HEK293 (cell line): ENCODE data around the gene TBC1D13.

Experiments used
- BCL11A ChIP-seq: fragments of 450-650 bp; formaldehyde crosslinking; IDR thresholded peaks from 2 replicates; pipeline ENCODE4 v1.5.1; 2016; ENCODE audit warnings: low read depth, missing biosample characterization, missing genetic modification characterization
- GLIS2 ChIP-seq: fragments of 450-650 bp; formaldehyde crosslinking; IDR thresholded peaks from 2 replicates; pipeline ENCODE4 v1.5.1; 2016; ENCODE audit warnings: missing biosample characterization, missing genetic modification characterization
- IKZF3 ChIP-seq: fragments of 450-650 bp; IDR thresholded peaks from 2 replicates; pipeline ENCODE4 v1.5.0; 2018; ENCODE audit warnings: missing biosample characterization, mild to moderate bottlenecking, missing genetic modification characterization, moderate library complexity
- KLF8 ChIP-seq: fragments of 450-650 bp; formaldehyde crosslinking; IDR thresholded peaks from 2 replicates; pipeline ENCODE4 v1.5.1; 2016; ENCODE audit warnings: missing biosample characterization, missing genetic modification characterization
- REPIN1 ChIP-seq: fragments of 450-650 bp; formaldehyde crosslinking; IDR thresholded peaks from 2 replicates; pipeline ENCODE4 v1.5.1; 2017; ENCODE audit warnings: missing biosample characterization, missing genetic modification characterization, low read depth
- REST ChIP-seq: fragments of 450-650 bp; formaldehyde crosslinking; IDR thresholded peaks from 2 replicates; pipeline ENCODE4 v1.5.1; 2016; ENCODE audit warnings: missing biosample characterization, missing genetic modification characterization
- SCRT1 ChIP-seq: fragments of 450-650 bp; formaldehyde crosslinking; IDR thresholded peaks from 2 replicates; pipeline ENCODE4 v1.5.1; 2016; ENCODE audit warnings: missing biosample characterization, missing genetic modification characterization, borderline replicate concordance
- SCRT2 ChIP-seq: fragments of 450-650 bp; formaldehyde crosslinking; IDR thresholded peaks from 2 replicates; pipeline ENCODE4 v1.5.1; 2016; ENCODE audit warnings: missing biosample characterization, missing genetic modification characterization
- TSHZ1 ChIP-seq: fragments of 450-650 bp; formaldehyde crosslinking; IDR thresholded peaks from 2 replicates; pipeline ENCODE4 v1.5.1; 2016; ENCODE audit warnings: missing biosample characterization, missing genetic modification characterization, borderline replicate concordance
- WT1 ChIP-seq: fragments of 450-650 bp; formaldehyde crosslinking; IDR thresholded peaks from 2 replicates; pipeline ENCODE4 v1.5.1; 2016; ENCODE audit warnings: missing biosample characterization, missing genetic modification characterization
- ZBTB20 ChIP-seq: fragments of 450-650 bp; formaldehyde crosslinking; IDR thresholded peaks from 2 replicates; pipeline ENCODE4 v1.5.1; 2016; ENCODE audit warnings: missing biosample characterization, missing genetic modification characterization
- ZBTB26 ChIP-seq: fragments of 450-650 bp; formaldehyde crosslinking; optimal IDR thresholded peaks from 2 replicates; pipeline ENCODE3; 2016; ENCODE audit warnings: missing biosample characterization, mild to moderate bottlenecking, missing genetic modification characterization
- ZBTB8A ChIP-seq: fragments of 450-650 bp; formaldehyde crosslinking; IDR thresholded peaks from 2 replicates; pipeline ENCODE4 v1.5.1; 2016; ENCODE audit warnings: missing biosample characterization, missing genetic modification characterization
- ZNF16 ChIP-seq: fragments of 450-650 bp; formaldehyde crosslinking; IDR thresholded peaks from 2 replicates; pipeline ENCODE4 v1.5.1; 2016; ENCODE audit warnings: low read depth, missing biosample characterization, missing genetic modification characterization
- ZNF19 ChIP-seq: fragments of 450-650 bp; formaldehyde crosslinking; IDR thresholded peaks from 2 replicates; pipeline ENCODE4; 2016; ENCODE audit warnings: missing biosample characterization, missing genetic modification characterization, low read depth
- ZNF24 ChIP-seq: fragments of 450-650 bp; formaldehyde crosslinking; IDR thresholded peaks from 2 replicates; pipeline ENCODE4 v1.5.1; 2016; ENCODE audit warnings: missing biosample characterization, missing genetic modification characterization
- ZNF362 ChIP-seq: fragments of 450-650 bp; formaldehyde crosslinking; IDR thresholded peaks from 2 replicates; pipeline ENCODE4 v1.5.1; 2016; ENCODE audit warnings: missing biosample characterization, missing genetic modification characterization
- ZNF394 ChIP-seq: fragments of 450-650 bp; formaldehyde crosslinking; IDR thresholded peaks from 2 replicates; pipeline ENCODE4 v1.5.1; 2016; ENCODE audit warnings: missing biosample characterization, missing genetic modification characterization, mild to moderate bottlenecking, moderate library complexity, borderline replicate concordance
- ZNF449 ChIP-seq: fragments of 450-650 bp; formaldehyde crosslinking; IDR thresholded peaks from 2 replicates; pipeline ENCODE4 v1.5.1; 2017; ENCODE audit warnings: missing biosample characterization, mild to moderate bottlenecking, missing genetic modification characterization, moderate library complexity
- ZNF473 ChIP-seq: fragments of 450-650 bp; formaldehyde crosslinking; IDR thresholded peaks from 2 replicates; pipeline ENCODE4 v1.5.1; 2017; ENCODE audit warnings: missing biosample characterization, missing genetic modification characterization
- ZNF544 ChIP-seq: fragments of 450-650 bp; formaldehyde crosslinking; IDR thresholded peaks from 2 replicates; pipeline ENCODE4 v1.5.0; 2017; ENCODE audit warnings: missing biosample characterization, missing genetic modification characterization
- ZNF558 ChIP-seq: fragments of 450-650 bp; formaldehyde crosslinking; IDR thresholded peaks from 2 replicates; pipeline ENCODE4 v1.5.1; 2016; ENCODE audit warnings: missing biosample characterization, missing genetic modification characterization
- ZNF560 ChIP-seq: fragments of 450-650 bp; formaldehyde crosslinking; IDR thresholded peaks from 2 replicates; pipeline ENCODE4 v1.5.1; 2017; ENCODE audit warnings: missing biosample characterization, missing genetic modification characterization, borderline replicate concordance
- ZNF571 ChIP-seq: fragments of 450-650 bp; formaldehyde crosslinking; IDR thresholded peaks from 2 replicates; pipeline ENCODE4 v1.5.0; 2017; ENCODE audit warnings: missing biosample characterization, missing genetic modification characterization
- ZNF692 ChIP-seq: fragments of 450-650 bp; formaldehyde crosslinking; IDR thresholded peaks from 2 replicates; pipeline ENCODE4 v1.5.1; 2016; ENCODE audit warnings: missing biosample characterization, missing genetic modification characterization
- ZNF777 ChIP-seq: fragments of 450-650 bp; formaldehyde crosslinking; IDR thresholded peaks from 2 replicates; pipeline ENCODE4 v1.5.1; 2017; ENCODE audit warnings: missing biosample characterization, missing genetic modification characterization, borderline replicate concordance
- ZSCAN30 ChIP-seq: fragments of 450-650 bp; IDR thresholded peaks from 2 replicates; pipeline ENCODE4 v1.5.1; 2018; ENCODE audit warnings: missing biosample characterization, mild to moderate bottlenecking, missing genetic modification characterization, moderate library complexity

The TBC1D13 gene

GRCh38 chr9:128818839-128819715 lies 32.0 kb downstream of the TBC1D13 start (continued):
- TF ChIP-seq REST (tag by site-specific recombination) = no peak
- TF ChIP-seq ZNF544 (tag by site-specific recombination) = no peak
- no peak for TF ChIP-seq WT1 (tag by site-specific recombination)
- no peak for TF ChIP-seq ZNF16 (tag by site-specific recombination)
- no peak for TF ChIP-seq ZNF394 (tag by site-specific recombination)
- no peak for TF ChIP-seq REPIN1 (tag by site-specific recombination)
- 0 out of 2 replicates have a peak, but pooled peaks have one; percentile 34 for TF ChIP-seq ZSCAN30 (tag by site-specific recombination)
- TF ChIP-seq ZNF473 = no peak
- peak; percentile 51 for TF ChIP-seq ZNF692 (tag by site-specific recombination)
- peak; percentile 16; the same call in 1 of the 2 replicates for TF ChIP-seq GLIS2 (tag by site-specific recombination)
- 0 out of 2 replicates have a peak, but pooled peaks have one; percentile 20 for TF ChIP-seq ZBTB8A (tag by site-specific recombination)
- TF ChIP-seq BCL11A (tag by site-specific recombination) = no peak
- no peak for TF ChIP-seq ZNF571 (tag by site-specific recombination)
- TF ChIP-seq SCRT2 (tag by site-specific recombination) = no peak
- no peak for TF ChIP-seq SCRT1
- no peak for TF ChIP-seq ZNF560 (tag by site-specific recombination)
- TF ChIP-seq ZNF449 (tag by site-specific recombination) = 0 out of 2 replicates have a peak, but pooled peaks have one; percentile 11
- no peak for TF ChIP-seq TSHZ1 (tag by site-specific recombination)
- TF ChIP-seq ZNF558 = no peak
- no peak for TF ChIP-seq ZNF777 (tag by site-specific recombination)
- peak; percentile 96 for TF ChIP-seq ZBTB26 (tag by site-specific recombination)
- TF ChIP-seq ZNF24 (tag by site-specific recombination) = no peak; the same call in 1 of the 2 replicates
- TF ChIP-seq ZNF362 (tag by site-specific recombination) = no peak
- peak; percentile 11; the same call in 1 of the 2 replicates for TF ChIP-seq KLF8 (tag by site-specific recombination)
- no peak for TF ChIP-seq ZNF19 (tag by site-specific recombination)
- TF ChIP-seq IKZF3 = no peak
- peak; percentile 61 for TF ChIP-seq ZBTB20 (tag by site-specific recombination)
